ENCODE measurements around the gene VRTN. TPM values are rescaled to one million over a fixed set of nuclear protein-coding genes. Genes with fewer than 3 reads are reported as not detected.

The VRTN gene, protein sequence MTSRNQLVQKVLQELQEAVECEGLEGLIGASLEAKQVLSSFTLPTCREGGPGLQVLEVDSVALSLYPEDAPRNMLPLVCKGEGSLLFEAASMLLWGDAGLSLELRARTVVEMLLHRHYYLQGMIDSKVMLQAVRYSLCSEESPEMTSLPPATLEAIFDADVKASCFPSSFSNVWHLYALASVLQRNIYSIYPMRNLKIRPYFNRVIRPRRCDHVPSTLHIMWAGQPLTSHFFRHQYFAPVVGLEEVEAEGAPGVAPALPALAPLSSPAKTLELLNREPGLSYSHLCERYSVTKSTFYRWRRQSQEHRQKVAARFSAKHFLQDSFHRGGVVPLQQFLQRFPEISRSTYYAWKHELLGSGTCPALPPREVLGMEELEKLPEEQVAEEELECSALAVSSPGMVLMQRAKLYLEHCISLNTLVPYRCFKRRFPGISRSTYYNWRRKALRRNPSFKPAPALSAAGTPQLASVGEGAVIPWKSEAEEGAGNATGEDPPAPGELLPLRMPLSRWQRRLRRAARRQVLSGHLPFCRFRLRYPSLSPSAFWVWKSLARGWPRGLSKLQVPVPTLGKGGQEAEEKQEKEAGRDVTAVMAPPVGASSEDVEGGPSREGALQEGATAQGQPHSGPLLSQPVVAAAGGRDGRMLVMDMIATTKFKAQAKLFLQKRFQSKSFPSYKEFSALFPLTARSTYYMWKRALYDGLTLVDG
- not detected for polyA plus RNA-seq (2013, experiment 1 of 2)
- polyA plus RNA-seq (2013, experiment 2 of 2) = not detected

DNA sequence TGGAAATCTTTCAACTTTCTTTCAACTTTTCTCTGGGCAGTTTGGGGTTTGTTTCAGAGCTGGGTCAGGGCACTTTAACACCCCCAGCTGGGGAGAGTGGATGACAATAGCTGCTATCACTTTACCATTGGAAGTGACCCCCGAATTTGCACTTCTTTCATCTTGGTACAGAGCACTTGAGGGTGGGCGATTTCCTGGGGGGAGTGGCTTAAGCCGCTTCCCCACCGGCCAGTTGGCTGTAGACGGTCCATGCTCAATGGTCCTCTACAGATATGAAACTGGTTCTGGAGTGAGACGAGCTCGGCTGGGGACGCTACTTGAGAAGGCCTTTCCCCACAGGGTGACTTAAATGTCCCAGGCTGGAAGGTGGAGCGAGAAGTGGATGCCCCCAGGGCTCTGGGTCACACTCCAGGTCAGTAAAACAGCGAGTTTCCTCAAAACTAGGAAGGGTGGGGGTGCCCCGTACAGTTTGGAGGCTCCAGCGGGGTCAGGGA is at the start of gene VRTN:
Gene VRTN, plus strand, starts transcription at position 231 of the 494 bp plus-strand sequence. CDS start 8,313 bp downstream, outside the sequence.
- DNase-seq = no peak
- no peak within 1 kb of the TSS for H3K4ac ChIP-seq (ENCODE audit: low read depth in 1 of 2, low read length in 2 of 2)

DNA sequence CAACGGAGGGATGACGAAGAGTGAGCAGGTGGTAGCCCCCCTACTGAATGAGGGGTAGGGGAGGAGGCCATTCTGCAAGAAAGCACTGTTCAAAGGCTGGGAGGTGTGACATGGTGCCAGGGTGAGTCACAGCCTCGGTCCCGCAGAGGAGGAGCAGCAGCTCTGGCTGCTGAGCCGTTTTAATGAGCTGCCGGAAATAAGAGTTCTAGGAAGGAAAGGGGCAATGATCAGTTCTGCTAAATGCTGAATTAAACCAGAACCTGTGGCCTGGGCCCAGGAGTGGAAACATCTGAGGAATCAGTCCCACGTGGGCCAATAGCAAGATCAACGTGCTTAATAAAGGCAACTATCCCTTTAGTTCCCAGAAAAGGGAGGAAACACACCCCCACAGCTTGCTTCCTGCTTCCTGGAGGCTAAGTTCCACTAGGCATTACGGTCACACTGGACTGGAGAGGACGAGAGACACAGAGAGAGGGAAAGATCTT is 49.2 kb upstream of the VRTN start:
- WGBS = 80% methylated on average over 10 of the region's 10 CpGs
- Histone ChIP-seq H3K4me1 (ENCODE audit: control insufficient read depth, insufficient read depth, low read depth, low read length) (peaks cover 9% of the 10 kb centered on the region), H4K8ac (ENCODE audit: low read length) (no peak overlapping the region), H3K4me3 (ENCODE audit: insufficient read depth in 1 of 2, low read depth in 1 of 2, low read length in 2 of 2) (peak overlapping the region in 1 of 2 experiments; percentile 55), H2BK12ac (ENCODE audit: low read length in 2 of 2) (no peak overlapping the region), H4K91ac (ENCODE audit: low read length) (no peak overlapping the region), H2BK5ac (ENCODE audit: low read depth, low read length, poor library complexity, severe bottlenecking) (no peak overlapping the region), H3K27ac (ENCODE audit: low read length, poor library complexity, severe bottlenecking) (no peak overlapping the region), H3K23ac (ENCODE audit: low read length in 2 of 2) (no peak overlapping the region), H3K79me1 (replicated peaks; ENCODE audit: low read length, poor library complexity, severe bottlenecking) (peaks cover 38% of the 10 kb centered on the region), H3K36me3 (ENCODE audit: control insufficient read depth in 1 of 2, insufficient read depth in 2 of 2, low read depth in 1 of 2, low read length in 2 of 2) (peaks cover 40 to 46% of the 10 kb centered on the region in 2 experiments), H3K27me3 (ENCODE audit: control insufficient read depth in 1 of 2, insufficient read depth in 1 of 2, low read length in 2 of 2) (no peaks in the 10 kb centered on the region), H3K9ac (ENCODE audit: low read length) (peak overlapping the region; percentile 73), H3K4me2 (ENCODE audit: low read length, poor library complexity, severe bottlenecking) (no peak overlapping the region), H2AK5ac (ENCODE audit: low read length, severe bottlenecking) (no peak overlapping the region), H3K4ac (ENCODE audit: low read depth in 1 of 2, low read length in 2 of 2) (no peak overlapping the region), H3K9me3 (ENCODE audit: control insufficient read depth, low read length) (no peaks in the 10 kb centered on the region), H3K14ac (ENCODE audit: low read length in 2 of 2) (no peak overlapping the region), H2BK15ac (ENCODE audit: low read depth, poor library complexity, severe bottlenecking) (no peak overlapping the region), H3K18ac (ENCODE audit: low read depth in 1 of 2, low read length in 2 of 2) (no peak overlapping the region), H2AFZ (ENCODE audit: low read depth, low read length) (no peak overlapping the region), H2BK120ac (ENCODE audit: low read depth, low read length) (no peak overlapping the region)
- DNase-seq = no peak

More for the DNA sequence above, at the start of gene VRTN:
- Histone ChIP-seq H3K23ac (ENCODE audit: low read length in 2 of 2) (no peak within 1 kb of the TSS), H3K27me3 (ENCODE audit: control insufficient read depth in 1 of 2, insufficient read depth in 1 of 2, low read length in 2 of 2) (peaks cover 57 to 71% of the 10 kb centered on the region in 2 experiments), H3K4me3 (ENCODE audit: insufficient read depth in 1 of 2, low read depth in 1 of 2, low read length in 2 of 2) (no peak within 1 kb of the TSS), H3K27ac (ENCODE audit: low read length, poor library complexity, severe bottlenecking) (no peak within 1 kb of the TSS), H3K4me2 (ENCODE audit: low read length, poor library complexity, severe bottlenecking) (no peak within 1 kb of the TSS), H3K9me3 (ENCODE audit: control insufficient read depth, low read length) (no peaks in the 10 kb centered on the region), H2AK5ac (ENCODE audit: low read length, severe bottlenecking) (no peak within 1 kb of the TSS), H2BK15ac (ENCODE audit: low read depth, poor library complexity, severe bottlenecking) (no peak within 1 kb of the TSS), H2BK120ac (ENCODE audit: low read depth, low read length) (no peak within 1 kb of the TSS), H2AFZ (ENCODE audit: low read depth, low read length) (no peak within 1 kb of the TSS), H3K9ac (ENCODE audit: low read length) (no peak within 1 kb of the TSS), H3K79me1 (replicated peaks; ENCODE audit: low read length, poor library complexity, severe bottlenecking) (no peaks in the 10 kb centered on the region), H3K18ac (ENCODE audit: low read depth in 1 of 2, low read length in 2 of 2) (no peak within 1 kb of the TSS), H3K4me1 (ENCODE audit: control insufficient read depth, insufficient read depth, low read depth, low read length) (no peaks in the 10 kb centered on the region), H4K8ac (ENCODE audit: low read length) (no peak within 1 kb of the TSS), H4K91ac (ENCODE audit: low read length) (no peak within 1 kb of the TSS), H3K14ac (ENCODE audit: low read length in 2 of 2) (peak within 1 kb of the TSS in 1 of 2 experiments; percentile 41), H2BK5ac (ENCODE audit: low read depth, low read length, poor library complexity, severe bottlenecking) (no peak within 1 kb of the TSS), H2BK12ac (ENCODE audit: low read length in 2 of 2) (no peak within 1 kb of the TSS), H3K36me3 (ENCODE audit: control insufficient read depth in 1 of 2, insufficient read depth in 2 of 2, low read depth in 1 of 2, low read length in 2 of 2) (no peaks in the 10 kb centered on the region)
- 19% methylated on average over 10 of the region's 12 CpGs for WGBS

DNA sequence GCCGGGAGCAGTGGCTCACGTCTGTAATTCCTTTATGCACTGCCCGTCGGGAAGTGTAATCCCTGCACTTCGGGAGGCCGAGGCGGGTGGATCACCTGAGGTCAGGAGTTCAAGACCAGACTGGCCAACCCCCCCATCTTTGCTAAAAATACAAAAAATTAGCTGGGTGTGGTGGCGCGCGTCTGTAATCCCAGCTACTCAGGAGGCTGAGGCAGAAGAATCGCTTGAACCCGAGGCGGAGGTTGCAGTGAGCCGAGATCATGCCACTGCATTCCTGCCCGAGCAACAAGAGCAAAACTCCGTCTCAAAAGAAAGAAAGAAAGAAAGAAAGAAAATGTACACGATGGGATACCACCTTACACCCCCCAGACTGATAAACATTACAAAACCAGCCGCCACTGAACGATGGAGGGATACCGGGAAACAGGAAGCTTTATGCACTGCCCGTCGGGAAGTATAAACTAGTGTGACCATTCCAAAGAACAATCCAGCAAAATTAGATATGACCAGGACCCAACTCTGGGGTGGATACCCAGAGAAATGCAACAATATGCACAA is 46.6 kb upstream of the VRTN start:
- H3K4ac ChIP-seq (ENCODE audit: low read depth in 1 of 2, low read length in 2 of 2) = no peak overlapping the region
- no peak overlapping the region for H3K18ac ChIP-seq (ENCODE audit: low read depth in 1 of 2, low read length in 2 of 2)
- peaks cover 17% of the 10 kb centered on the region for H3K79me1 ChIP-seq (replicated peaks; ENCODE audit: low read length, poor library complexity, severe bottlenecking)
- no peak overlapping the region for H3K27ac ChIP-seq (ENCODE audit: low read length, poor library complexity, severe bottlenecking)
- H2BK120ac ChIP-seq (ENCODE audit: low read depth, low read length) = no peak overlapping the region
- H3K9me3 ChIP-seq (ENCODE audit: control insufficient read depth, low read length) = no peaks in the 10 kb centered on the region
- no peak overlapping the region for H2BK15ac ChIP-seq (ENCODE audit: low read depth, poor library complexity, severe bottlenecking)
- H4K91ac ChIP-seq (ENCODE audit: low read length) = no peak overlapping the region
- H2AK5ac ChIP-seq (ENCODE audit: low read length, severe bottlenecking) = no peak overlapping the region
- H3K4me3 ChIP-seq (ENCODE audit: insufficient read depth in 1 of 2, low read depth in 1 of 2, low read length in 2 of 2) = peak overlapping the region; percentile 40 to 92
- H3K4me1 ChIP-seq (ENCODE audit: control insufficient read depth, insufficient read depth, low read depth, low read length) = peaks cover 9% of the 10 kb centered on the region
- DNase-seq = no peak
- peak overlapping the region; percentile 93 for H3K9ac ChIP-seq (ENCODE audit: low read length)
- no peak overlapping the region for H2BK12ac ChIP-seq (ENCODE audit: low read length in 2 of 2)
- 56% methylated on average over 17 of the region's 22 CpGs for WGBS
- no peak overlapping the region for H4K8ac ChIP-seq (ENCODE audit: low read length)
- H2AFZ ChIP-seq (ENCODE audit: low read depth, low read length) = no peak overlapping the region
- no peak overlapping the region for H3K23ac ChIP-seq (ENCODE audit: low read length in 2 of 2)
- H3K4me2 ChIP-seq (ENCODE audit: low read length, poor library complexity, severe bottlenecking) = peak overlapping the region; percentile 78
- H3K14ac ChIP-seq (ENCODE audit: low read length in 2 of 2) = no peak overlapping the region
- H3K27me3 ChIP-seq (ENCODE audit: control insufficient read depth in 1 of 2, insufficient read depth in 1 of 2, low read length in 2 of 2) = no peaks in the 10 kb centered on the region
- H2BK5ac ChIP-seq (ENCODE audit: low read depth, low read length, poor library complexity, severe bottlenecking) = no peak overlapping the region
- peaks cover 16 to 22% of the 10 kb centered on the region in 2 experiments for H3K36me3 ChIP-seq (ENCODE audit: control insufficient read depth in 1 of 2, insufficient read depth in 2 of 2, low read depth in 1 of 2, low read length in 2 of 2)
